NAMALWA (cell line): ENCODE data around the gene TATDN3.
"Not testable (repeated sequence)": the region's sequence is repeated elsewhere in the genome, so short reads cannot be mapped to it uniquely, and the experiment has no call there.

ENCODE experiments used
- DNase-seq: peaks from one replicate; pipeline ENCODE4 v3.0.0-alpha.2; 2015; ENCODE audit warnings: low spot score

TATDN3 gene

GRCh38 chr1:212827831-212828278 lies 36.2 kb downstream of the TATDN3 start:
- DNase-seq, result no peak

GRCh38 chr1:212828395-212828794 lies 36.7 kb downstream of the TATDN3 start:
- no peak for DNase-seq

GRCh38 chr1:212833211-212834207 lies 41.8 kb downstream of the TATDN3 start:
- not testable (repeated sequence) for DNase-seq

GRCh38 chr1:212838145-212838544 lies 46.5 kb downstream of the TATDN3 start:
- no peak for DNase-seq

GRCh38 chr1:212844521-212844920 lies 52.8 kb downstream of the TATDN3 start:
- not testable (repeated sequence) for DNase-seq

GRCh38 chr1:212847549-212847948 lies 55.9 kb downstream of the TATDN3 start, which contains the start of gene SPATA45:
TSS of gene SPATA45 (minus strand) at chr1:212847649. CDS start at chr1:212836149, 11,500 bp downstream.
- no peak for DNase-seq

GRCh38 chr1:212852105-212852688 lies 60.5 kb downstream of the TATDN3 start:
- no peak for DNase-seq

- DNase-seq, result no peak
These were observed 62.0 kb downstream of the TATDN3 start for GRCh38 chr1:212853658-212854057.

- DNase-seq, result no peak
These were observed 65.1 kb downstream of the TATDN3 start for GRCh38 chr1:212856755-212857154.

GRCh38 chr1:212857992-212858460 lies 66.3 kb downstream of the TATDN3 start, which contains the start of gene FLVCR1:
TSS of gene FLVCR1 (plus strand) at chr1:212858275. CDS start at chr1:212858453, 178 bp downstream.
- DNase-seq, result peak; percentile 97

GRCh38 chr1:212858461-212859265 lies 67.0 kb downstream of the TATDN3 start:
- peak; percentile 33 for DNase-seq

GRCh38 chr1:212860713-212861581 lies 69.3 kb downstream of the TATDN3 start:
- DNase-seq, result no peak

GRCh38 chr1:212862111-212862690 lies 70.5 kb downstream of the TATDN3 start:
- DNase-seq, result no peak

GRCh38 chr1:212863345-212863744 lies 71.7 kb downstream of the TATDN3 start:
- DNase-seq, result not testable (repeated sequence)

GRCh38 chr1:212864201-212864600 lies 72.5 kb downstream of the TATDN3 start:
- DNase-seq, result no peak
